MM.1S (cell line): ENCODE measurements around the gene TSC22D3.
A peak's percentile ranks its signal among the peaks of the same experiment; 100 is the strongest.

ENCODE experiments used
- CTCF ChIP-seq: fragments of 300-600 bp; sonication (generic); IDR thresholded peaks from 2 replicates; pipeline ENCODE4 v1.5.1; 2016; ENCODE audit warnings: antibody characterized with exemption, low read length, mixed read lengths
- EZH2phosphoT487 ChIP-seq: fragments of 300-600 bp; sonication (generic); IDR thresholded peaks from 2 replicates; pipeline ENCODE4 v1.6.1; 2018; ENCODE audit warnings: antibody characterized with exemption, low read length

- TF ChIP-seq CTCF, result peak; percentile 73
- TF ChIP-seq EZH2phosphoT487, result no peak
Measured at GRCh38 chrX:107718156-107718621, 57.4 kb downstream of the TSC22D3 start.
